ENCODE measurements around the gene SLC25A22. TPM values are rescaled to one million over a fixed set of nuclear protein-coding genes. Genes with fewer than 3 reads are reported as not detected.
A peak's percentile ranks its signal among the peaks of the same experiment; 100 is the strongest.

SLC25A22 gene
- polyA plus RNA-seq, 6 donors from 2014 or later: 6.8 to 9.4 (median 7.2) TPM

DNA sequence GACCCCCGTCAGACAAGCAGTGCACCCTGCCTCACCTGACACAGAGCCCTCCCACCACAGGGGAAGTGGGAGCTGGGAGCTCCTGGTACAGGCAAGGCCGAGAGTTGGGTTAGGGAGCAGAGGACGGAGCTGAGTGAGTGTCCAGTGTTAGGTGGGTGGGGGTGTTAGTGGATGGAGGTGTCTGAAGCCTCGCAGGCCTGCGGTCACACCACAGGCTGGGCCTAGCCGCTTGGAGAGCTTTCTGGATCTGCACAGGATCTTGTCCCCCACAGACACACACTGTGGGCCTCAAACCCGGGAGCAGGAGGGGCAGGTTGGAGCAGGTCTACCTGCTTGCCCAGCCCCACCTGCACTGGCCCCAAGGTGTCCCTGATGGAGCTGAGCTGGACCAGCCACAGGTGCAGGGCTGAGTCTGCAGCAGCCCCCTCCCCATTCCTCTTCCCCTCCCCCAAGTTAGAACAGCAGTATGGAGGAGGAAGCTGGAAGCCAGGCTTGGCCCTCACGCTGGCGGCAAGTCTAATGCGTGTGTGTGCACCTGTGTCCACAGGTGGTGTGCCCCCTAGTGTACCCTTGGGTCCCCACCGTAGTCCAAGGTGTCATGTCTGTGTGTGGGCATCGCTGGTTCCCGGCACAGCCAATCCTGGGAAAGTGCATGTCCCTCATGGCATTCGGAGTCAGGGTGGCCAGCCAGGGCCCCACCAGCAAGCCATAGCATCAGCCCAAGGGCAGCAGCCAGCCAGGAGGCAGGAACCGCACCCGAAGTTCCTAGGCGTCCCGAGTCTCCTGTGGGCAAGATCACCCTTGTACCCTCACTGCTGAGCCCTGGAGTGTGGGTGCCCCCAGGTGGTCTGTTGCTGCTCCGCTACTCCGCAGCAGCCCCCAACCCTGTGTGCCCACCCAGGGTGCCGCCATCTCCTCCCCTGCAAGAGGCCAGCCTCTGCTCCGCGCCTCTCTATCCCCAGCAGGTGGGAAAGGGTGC, 18.8 kb downstream of the SLC25A22 start:
- ATAC-seq (ENCODE audit: low read depth in 2 of 2) (no peak), DNase-seq (no peak)
- peaks cover 8 to 35% (median 32%) of the 10 kb centered on the region in 3 donors for H3K4me1 Mint-ChIP-seq
- H3K27me3 Mint-ChIP-seq: no peaks in the 10 kb centered on the region
- H3K9me3 Mint-ChIP-seq: no peaks in the 10 kb centered on the region
- no peaks in the 10 kb centered on the region for H3K36me3 Mint-ChIP-seq
- peak overlapping the region in 1 of 6 donors; percentile 87 for H3K27ac Mint-ChIP-seq
- H3K4me3 Mint-ChIP-seq: peak overlapping the region; percentile 16 to 94 (median 70)

- Mint-ChIP-seq H3K36me3 (no peaks in the 10 kb centered on the region), H3K4me1 (peaks cover 8 to 37% (median 25%) of the 10 kb centered on the region in 3 donors), H3K9me3 (no peaks in the 10 kb centered on the region), H3K27me3 (no peaks in the 10 kb centered on the region), H3K4me3 (peak within 1 kb of the TSS; percentile 75 to 94 (median 86)), H3K27ac (peak within 1 kb of the TSS in 5 of 6 donors; percentile 24 to 84 (median 73))
- peak; percentile 85 to 88 for ATAC-seq (ENCODE audit: low read depth in 2 of 2)
- DNase-seq: peak; percentile 96
Measured at GRCh38 chr11:777288-778255, 20.5 kb downstream of the SLC25A22 start, which contains the start of gene GATD1. GATD1 (minus strand) TSS chr11:777487; CDS start chr11:777462, 25 bp downstream.

- no peaks in the 10 kb centered on the region for H3K36me3 Mint-ChIP-seq
- ATAC-seq (ENCODE audit: low read depth in 2 of 2) (peak; percentile 53 to 54), DNase-seq (no peak)
- peak overlapping the region in 5 of 6 donors; percentile 24 to 84 (median 69) for H3K27ac Mint-ChIP-seq
- H3K27me3 Mint-ChIP-seq: no peaks in the 10 kb centered on the region
- peak overlapping the region; percentile 75 to 92 (median 85) for H3K4me3 Mint-ChIP-seq
- H3K9me3 Mint-ChIP-seq: no peaks in the 10 kb centered on the region
- H3K4me1 Mint-ChIP-seq: peaks cover 8 to 37% (median 25%) of the 10 kb centered on the region in 3 donors
Measured at GRCh38 chr11:776561-777287, 21.4 kb downstream of the SLC25A22 start.

DNA sequence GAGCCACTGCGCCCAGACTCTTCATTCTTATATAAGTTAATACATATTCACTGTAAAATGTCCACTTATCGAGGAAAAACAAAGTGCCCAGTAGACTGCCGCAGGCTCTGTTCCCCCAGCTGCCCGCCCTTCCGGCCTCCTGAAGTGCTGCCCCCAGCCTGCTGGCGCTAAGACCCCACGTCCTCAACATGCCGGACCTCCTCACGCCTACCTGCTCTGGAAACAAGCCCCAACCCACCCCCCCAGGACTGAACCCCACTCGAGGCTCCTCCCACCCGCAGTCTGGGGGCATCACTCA, 21.9 kb downstream of the SLC25A22 start:
- no peaks in the 10 kb centered on the region for H3K9me3 Mint-ChIP-seq

GRCh38 chr11:774873-775592, 23.0 kb downstream of the SLC25A22 start:
- Mint-ChIP-seq H3K4me3 (peak overlapping the region; percentile 40 to 92 (median 78)), H3K27ac (peak overlapping the region in 2 of 6 donors; percentile 42 to 77), H3K36me3 (no peaks in the 10 kb centered on the region), H3K9me3 (no peaks in the 10 kb centered on the region), H3K27me3 (no peaks in the 10 kb centered on the region), H3K4me1 (peaks cover 8 to 37% (median 25%) of the 10 kb centered on the region in 3 donors)
- ATAC-seq (ENCODE audit: low read depth in 2 of 2) (no peak), DNase-seq (no peak)

More for the DNA sequence above, 21.9 kb downstream of the SLC25A22 start:
- DNase-seq (no peak), ATAC-seq (ENCODE audit: low read depth in 2 of 2) (no peak)
- no peaks in the 10 kb centered on the region for H3K36me3 Mint-ChIP-seq
- H3K27me3 Mint-ChIP-seq: no peaks in the 10 kb centered on the region
- H3K27ac Mint-ChIP-seq: peak overlapping the region in 3 of 6 donors; percentile 24 to 84 (median 80)
- H3K4me3 Mint-ChIP-seq: peak overlapping the region; percentile 75 to 92 (median 85)
- H3K4me1 Mint-ChIP-seq: peaks cover 8 to 37% (median 25%) of the 10 kb centered on the region in 3 donors

- no peak for ATAC-seq (ENCODE audit: low read depth in 2 of 2)
- Mint-ChIP-seq H3K27ac (no peak overlapping the region), H3K27me3 (no peaks in the 10 kb centered on the region), H3K36me3 (no peaks in the 10 kb centered on the region), H3K9me3 (no peaks in the 10 kb centered on the region), H3K4me1 (peaks cover 6 to 30% (median 18%) of the 10 kb centered on the region in 3 donors), H3K4me3 (peak overlapping the region in 2 of 8 donors; percentile 71 to 86)
- no peak for DNase-seq
Measured at GRCh38 chr11:773830-774229, 24.3 kb downstream of the SLC25A22 start.

- no peaks in the 10 kb centered on the region for H3K27me3 Mint-ChIP-seq
- H3K9me3 Mint-ChIP-seq: no peaks in the 10 kb centered on the region
- no peak overlapping the region for H3K27ac Mint-ChIP-seq
- DNase-seq (no peak), ATAC-seq (ENCODE audit: low read depth in 2 of 2) (no peak)
- H3K36me3 Mint-ChIP-seq: no peaks in the 10 kb centered on the region
- peak overlapping the region in 1 of 8 donors; percentile 40 for H3K4me3 Mint-ChIP-seq
- H3K4me1 Mint-ChIP-seq: peaks cover 5 to 27% (median 18%) of the 10 kb centered on the region in 3 donors
Measured at GRCh38 chr11:773425-773824, 24.7 kb downstream of the SLC25A22 start.

- Mint-ChIP-seq H3K36me3 (no peaks in the 10 kb centered on the region), H3K4me3 (peak overlapping the region in 1 of 8 donors; percentile 20), H3K27me3 (no peaks in the 10 kb centered on the region), H3K4me1 (peaks cover 5 to 27% (median 18%) of the 10 kb centered on the region in 3 donors), H3K9me3 (no peaks in the 10 kb centered on the region), H3K27ac (no peak overlapping the region)
- DNase-seq (no peak), ATAC-seq (ENCODE audit: low read depth in 2 of 2) (no peak)
Measured at GRCh38 chr11:772429-773390, 25.4 kb downstream of the SLC25A22 start.

DNA sequence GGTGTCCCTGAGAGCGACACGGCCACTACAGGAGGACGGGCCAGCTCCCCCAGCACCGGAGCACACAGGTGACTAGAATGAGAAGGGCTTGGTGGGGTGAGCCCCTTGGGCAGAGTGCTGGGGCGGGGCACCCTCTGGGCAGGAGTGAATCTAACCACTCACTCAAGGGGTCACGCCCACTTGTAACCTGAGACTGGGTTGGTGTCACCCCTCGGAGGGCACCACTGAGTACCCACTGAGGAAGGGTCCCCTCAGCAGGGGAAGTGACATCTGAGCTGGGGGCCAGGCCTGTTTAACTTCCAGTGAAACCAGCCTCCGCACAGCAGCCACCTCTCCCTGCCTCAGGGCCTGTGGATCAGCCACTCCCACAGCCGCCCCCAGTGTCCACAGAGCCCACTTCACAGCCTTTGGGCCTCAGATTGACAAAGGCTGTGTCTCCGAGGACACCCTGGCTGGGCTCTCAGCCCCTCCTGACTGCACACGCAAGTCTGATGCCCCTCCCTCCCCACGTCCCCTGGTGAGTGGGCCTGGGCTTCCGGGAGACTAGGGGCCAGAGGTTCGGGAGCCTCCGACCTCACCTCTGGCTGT, 26.4 kb downstream of the SLC25A22 start:
- Mint-ChIP-seq H3K27ac (no peak overlapping the region), H3K4me1 (peaks cover 5 to 27% (median 18%) of the 10 kb centered on the region in 3 donors), H3K9me3 (no peaks in the 10 kb centered on the region), H3K4me3 (peak overlapping the region in 1 of 8 donors; percentile 32), H3K36me3 (no peaks in the 10 kb centered on the region), H3K27me3 (no peaks in the 10 kb centered on the region)
- ATAC-seq (ENCODE audit: low read depth in 2 of 2): no peak
- DNase-seq: no peak

GRCh38 chr11:770642-771616, 27.2 kb downstream of the SLC25A22 start:
- Mint-ChIP-seq H3K36me3 (no peaks in the 10 kb centered on the region), H3K27me3 (no peaks in the 10 kb centered on the region), H3K4me3 (peak overlapping the region in 1 of 8 donors; percentile 32), H3K27ac (no peak overlapping the region), H3K9me3 (no peaks in the 10 kb centered on the region), H3K4me1 (peaks cover 0 to 20% (median 11%) of the 10 kb centered on the region in 3 donors)
- DNase-seq (no peak), ATAC-seq (ENCODE audit: low read depth in 2 of 2) (no peak)
